Neural progenitor cell (in vitro differentiated cells): Measurements from ENCODE around the gene PROZ. TPM values are rescaled to one million over a fixed set of nuclear protein-coding genes. Genes with fewer than 3 reads are reported as not detected.
"Not testable (repeated sequence)": the region's sequence is repeated elsewhere in the genome, so short reads cannot be mapped to it uniquely, and the experiment has no call there.

Source experiments
- DNase-seq: peaks from one replicate; pipeline ENCODE4 v3.0.0-alpha.2; 2016; ENCODE audit warnings: low spot score
- H2AFZ ChIP-seq: fragments of 200-600 bp; sonication (generic); replicated peaks from 2 replicates; pipeline ENCODE4 v1.6.1; 2016; ENCODE audit warnings: antibody characterized with exemption
- H3F3A ChIP-seq: fragments of 200-600 bp; sonication (generic); 2 replicates; pipeline ENCODE4 v1.6.1; 2016; ENCODE audit warnings: antibody characterized with exemption, low read depth
- H3K27ac ChIP-seq: fragments of 200-600 bp; sonication (generic); 2 replicates; pipeline ENCODE4 v1.5.1; 2016; ENCODE audit warnings: mild to moderate bottlenecking
- H3K27me3 ChIP-seq: fragments of 200-600 bp; sonication (generic); 2 replicates; pipeline ENCODE4 v1.6.1; 2016; ENCODE audit warnings: mild to moderate bottlenecking, moderate library complexity
- H3K36me3 ChIP-seq: fragments of 200-600 bp; sonication (generic); 2 replicates; pipeline ENCODE4 v1.5.1; 2016
- H3K4me1 ChIP-seq: fragments of 200-600 bp; sonication (generic); 2 replicates; pipeline ENCODE4 v1.6.1; 2016; ENCODE audit warnings: mixed run types
- H3K4me2 ChIP-seq: fragments of 200-600 bp; sonication (generic); 2 replicates; pipeline ENCODE4 v1.6.1; 2016
- H3K4me3 ChIP-seq: fragments of 200-600 bp; sonication (generic); 2 replicates; pipeline ENCODE4 v1.5.1; 2016
- H3K79me2 ChIP-seq: fragments of 200-600 bp; sonication (generic); 2 replicates; pipeline ENCODE4 v1.6.1; 2016; ENCODE audit warnings: low read depth
- H3K9ac ChIP-seq: fragments of 200-600 bp; sonication (generic); 2 replicates; pipeline ENCODE4 v1.6.1; 2016
- H3K9me3 ChIP-seq: fragments of 200-600 bp; sonication (generic); 2 replicates; pipeline ENCODE4 v1.5.1; 2016; ENCODE audit warnings: low read depth
- H4K20me1 ChIP-seq: fragments of 200-600 bp; sonication (generic); 2 replicates; pipeline ENCODE4 v1.6.1; 2016; ENCODE audit warnings: low read depth
- H3K27ac Mint-ChIP-seq: 3 replicates; pipeline ENCODE4 v1.8.0; 2021; ENCODE audit warnings: mixed read lengths
- H3K27me3 Mint-ChIP-seq: 2 replicates; pipeline ENCODE4 v1.8.0; 2022; ENCODE audit warnings: low read depth, mild to moderate bottlenecking, inconsistent platforms, moderate library complexity, mixed read lengths; ENCODE audit not compliant: insufficient read depth
- H3K36me3 Mint-ChIP-seq: 3 replicates; pipeline ENCODE4 v1.8.0; 2021; ENCODE audit warnings: mixed read lengths
- H3K4me1 Mint-ChIP-seq: 3 replicates; pipeline ENCODE4 v1.8.0; 2021; ENCODE audit warnings: mixed read lengths
- H3K4me3 Mint-ChIP-seq: 3 replicates; pipeline ENCODE4 v1.8.0; 2021; ENCODE audit warnings: mild to moderate bottlenecking, moderate library complexity, mixed read lengths
- H3K9me3 Mint-ChIP-seq: 3 replicates; pipeline ENCODE4 v1.8.0; 2020; ENCODE audit warnings: mixed read lengths
- CTCF ChIP-seq: fragments of 200-600 bp; sonication (generic); IDR thresholded peaks from 2 replicates; pipeline ENCODE4 v1.5.1; 2017; ENCODE audit warnings: antibody characterized with exemption, mild to moderate bottlenecking
- EZH2 ChIP-seq: fragments of 200-600 bp; sonication (generic); IDR thresholded peaks from 2 replicates; pipeline ENCODE4 v1.6.1; 2017; ENCODE audit warnings: antibody characterized with exemption, mild to moderate bottlenecking, moderate library complexity
- EZH2phosphoT487 ChIP-seq: fragments of 200-600 bp; sonication (generic); IDR thresholded peaks from 2 replicates; pipeline ENCODE4 v1.6.1; 2017; ENCODE audit warnings: antibody characterized with exemption
- total RNA-seq: library from RNA; depleted of rRNA; stranded (reverse); fragments of >200 nt; gene quantifications from 2 replicates; pipeline ENCODE4 v1.2.3, GENCODE V29; 2015; ENCODE audit warnings: low replicate concordance

The PROZ gene
- total RNA-seq, 1 donor from 2014 or later = not detected

GRCh38 chr13:113159701-113160100 lies 1.3 kb downstream of the PROZ start:
- Histone ChIP-seq H4K20me1 (no peaks in the 10 kb centered on the region), H3K36me3 (no peaks in the 10 kb centered on the region), H3K4me3 (no peak overlapping the region), H3K27me3 (peaks cover 19% of the 10 kb centered on the region), H3F3A (peaks cover 18% of the 10 kb centered on the region), H3K9me3 (no peaks in the 10 kb centered on the region), H3K4me2 (peak overlapping the region; percentile 19), H3K79me2 (no peaks in the 10 kb centered on the region), H2AFZ (peak overlapping the region; percentile 40), H3K27ac (no peak overlapping the region), H3K4me1 (peaks cover 24% of the 10 kb centered on the region), H3K9ac (no peak overlapping the region)
- Mint-ChIP-seq H3K4me1 (peaks cover 31% of the 10 kb centered on the region), H3K9me3 (no peaks in the 10 kb centered on the region), H3K4me3 (no peak overlapping the region), H3K36me3 (no peaks in the 10 kb centered on the region), H3K27ac (no peak overlapping the region), H3K27me3 (peaks cover 11% of the 10 kb centered on the region)
- TF ChIP-seq CTCF (no peak), EZH2phosphoT487 (no peak), EZH2 (no peak)
- no peak for DNase-seq

- Mint-ChIP-seq H3K4me3 (peak overlapping the region; percentile 30), H3K9me3 (no peaks in the 10 kb centered on the region), H3K27me3 (peaks cover 8% of the 10 kb centered on the region), H3K36me3 (no peaks in the 10 kb centered on the region), H3K27ac (peak overlapping the region; percentile 42), H3K4me1 (peaks cover 30% of the 10 kb centered on the region)
- Histone ChIP-seq H3K27me3 (peaks cover 19% of the 10 kb centered on the region), H3F3A (peaks cover 14% of the 10 kb centered on the region), H3K27ac (no peak overlapping the region), H3K4me3 (no peak overlapping the region), H3K9me3 (no peaks in the 10 kb centered on the region), H3K4me2 (no peak overlapping the region), H3K79me2 (no peaks in the 10 kb centered on the region), H3K9ac (no peak overlapping the region), H2AFZ (peak overlapping the region; percentile 10), H3K36me3 (no peaks in the 10 kb centered on the region), H4K20me1 (no peaks in the 10 kb centered on the region), H3K4me1 (peaks cover 24% of the 10 kb centered on the region)
- TF ChIP-seq EZH2 (no peak), EZH2phosphoT487 (no peak), CTCF (no peak)
- no peak for DNase-seq
Measured at GRCh38 chr13:113160983-113161382, 2.5 kb downstream of the PROZ start.

GRCh38 chr13:113161433-113161832 lies 3.0 kb downstream of the PROZ start:
- Histone ChIP-seq H3K27ac (no peak overlapping the region), H3K4me1 (peaks cover 24% of the 10 kb centered on the region), H2AFZ (peak overlapping the region; percentile 10), H3K4me2 (no peak overlapping the region), H3K79me2 (no peaks in the 10 kb centered on the region), H4K20me1 (no peaks in the 10 kb centered on the region), H3F3A (peaks cover 14% of the 10 kb centered on the region), H3K4me3 (no peak overlapping the region), H3K9me3 (no peaks in the 10 kb centered on the region), H3K9ac (no peak overlapping the region), H3K36me3 (no peaks in the 10 kb centered on the region), H3K27me3 (peaks cover 19% of the 10 kb centered on the region)
- TF ChIP-seq EZH2 (no peak), EZH2phosphoT487 (no peak), CTCF (no peak)
- Mint-ChIP-seq H3K36me3 (no peaks in the 10 kb centered on the region), H3K4me3 (peak overlapping the region; percentile 30), H3K9me3 (no peaks in the 10 kb centered on the region), H3K27me3 (peaks cover 10% of the 10 kb centered on the region), H3K4me1 (peaks cover 30% of the 10 kb centered on the region), H3K27ac (peak overlapping the region; percentile 42)
- no peak for DNase-seq

GRCh38 chr13:113161975-113162374 lies 3.5 kb downstream of the PROZ start:
- not testable (repeated sequence) for H3K4me3 Mint-ChIP-seq, H2AFZ ChIP-seq, H3K9me3 Mint-ChIP-seq, DNase-seq, H3K27ac Mint-ChIP-seq, H3K9ac ChIP-seq, H3K27ac ChIP-seq, H3K9me3 ChIP-seq, H4K20me1 ChIP-seq, H3K36me3 ChIP-seq, H3K4me2 ChIP-seq, H3K27me3 Mint-ChIP-seq, H3K4me3 ChIP-seq, H3K79me2 ChIP-seq, H3K36me3 Mint-ChIP-seq
- Histone ChIP-seq H3K4me1 (peaks cover 24% of the 10 kb centered on the region), H3F3A (peaks cover 12% of the 10 kb centered on the region), H3K27me3 (peaks cover 19% of the 10 kb centered on the region)
- H3K4me1 Mint-ChIP-seq = peaks cover 30% of the 10 kb centered on the region
